AG09309 (cell line): ENCODE measurements around the gene MYOZ1.
"Not testable (repeated sequence)": the region's sequence is repeated elsewhere in the genome, so short reads cannot be mapped to it uniquely, and the experiment has no call there.

ENCODE experiments used
- DNase-seq: peaks from one replicate; pipeline ENCODE4 v3.0.0-alpha.2; 2010; ENCODE audit warnings: low read depth
- H3K4me3 ChIP-seq: 2 replicates; pipeline ENCODE4 v1.5.1; 2011; ENCODE audit warnings: mild to moderate bottlenecking, low read depth, low read length, moderate library complexity; ENCODE audit not compliant: control insufficient read depth
- CTCF ChIP-seq: IDR thresholded peaks from 2 replicates; pipeline ENCODE4 v1.5.1; 2011; ENCODE audit warnings: mild to moderate bottlenecking, low read depth, low read length, inconsistent platforms; ENCODE audit not compliant: insufficient read depth, control insufficient read depth; ENCODE audit errors: missing control alignments

The MYOZ1 gene

GRCh38 chr10:73625884-73626752, 15.2 kb downstream of the MYOZ1 start:
- H3K4me3 ChIP-seq, result peak overlapping the region; percentile 86
- no peak for TF ChIP-seq CTCF
- DNase-seq, result peak; percentile 93

GRCh38 chr10:73625004-73625883, 16.0 kb downstream of the MYOZ1 start:
- no peak for DNase-seq
- TF ChIP-seq CTCF, result no peak
- peak overlapping the region; percentile 86 for H3K4me3 ChIP-seq

GRCh38 chr10:73623056-73623455, 18.2 kb downstream of the MYOZ1 start:
- H3K4me3 ChIP-seq, result no peak overlapping the region
- TF ChIP-seq CTCF, result no peak
- no peak for DNase-seq

- H3K4me3 ChIP-seq, DNase-seq: not testable (repeated sequence)
Observed at GRCh38 chr10:73620974-73621373, 20.3 kb downstream of the MYOZ1 start.

- not testable (repeated sequence) for DNase-seq, H3K4me3 ChIP-seq
Observed at GRCh38 chr10:73617143-73617542, 24.1 kb downstream of the MYOZ1 start.

- H3K4me3 ChIP-seq, result no peak overlapping the region
- DNase-seq, result no peak
- no peak for TF ChIP-seq CTCF
Observed at GRCh38 chr10:73614720-73615119, 26.6 kb downstream of the MYOZ1 start.

GRCh38 chr10:73609116-73609515, 32.2 kb downstream of the MYOZ1 start:
- TF ChIP-seq CTCF, result no peak
- no peak for DNase-seq
- H3K4me3 ChIP-seq, result no peak overlapping the region
